ENCODE results near the gene NAA25. TPM values are rescaled to one million over a fixed set of nuclear protein-coding genes. Genes with fewer than 3 reads are reported as not detected.
"Not testable (repeated sequence)": the region's sequence is repeated elsewhere in the genome, so short reads cannot be mapped to it uniquely, and the experiment has no call there.

NAA25 gene
- total and polyA plus RNA-seq, 5 donors from 2014 or later, result 8.0 to 27.9 (median 14.8) TPM

DNA sequence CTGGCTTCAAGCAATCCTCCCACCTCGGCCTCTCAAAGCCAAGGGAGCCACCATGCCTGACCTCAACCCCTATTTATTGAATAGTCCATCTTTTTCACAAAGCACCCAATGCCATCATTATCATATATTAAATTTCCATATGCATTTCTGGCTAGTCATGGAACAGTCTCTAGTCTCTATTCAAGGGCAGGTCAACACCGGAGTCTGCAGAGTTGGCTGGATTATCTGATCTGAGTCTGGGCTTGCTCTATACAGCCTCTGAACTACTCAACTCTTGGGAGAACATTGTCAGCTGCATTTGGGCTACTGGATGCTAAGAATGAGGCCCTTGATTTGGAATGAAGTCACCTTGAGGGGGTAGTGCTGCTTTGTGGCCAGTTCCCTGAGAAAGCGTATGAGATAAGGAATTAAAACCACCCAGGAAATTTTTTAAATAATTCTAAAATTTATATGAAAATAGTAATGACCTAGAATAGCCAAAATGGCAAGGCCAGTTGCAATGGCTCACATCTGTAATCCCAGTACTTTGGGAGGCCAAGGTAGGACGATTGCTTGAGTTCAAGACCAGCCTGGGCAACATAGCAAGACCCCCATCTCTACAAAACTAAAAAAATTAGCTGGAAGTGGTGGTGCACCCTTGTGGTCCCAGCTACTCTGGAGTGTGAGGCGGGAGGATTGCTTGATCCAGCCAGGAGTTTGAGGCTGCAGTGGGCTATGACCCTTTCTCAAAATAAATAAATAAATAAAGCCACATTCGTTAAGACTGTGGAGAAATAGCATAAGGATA lies 6.9 kb upstream of the NAA25 start:
- H3K4me3 Mint-ChIP-seq, result no peak overlapping the region
- no peak overlapping the region for H3K27ac Mint-ChIP-seq
- no peak overlapping the region for H3K27ac ChIP-seq (ENCODE audit: insufficient read depth, low read length, poor library complexity, severe bottlenecking)
- DNase-seq (no peak), ATAC-seq (ENCODE audit: low read depth in 2 of 2) (no peak)
- H3K27me3 ChIP-seq (ENCODE audit: control insufficient read depth, insufficient read depth, low read length), result no peaks in the 10 kb centered on the region
- peaks cover 0 to 10% (median 6%) of the 10 kb centered on the region in 4 donors for H3K4me1 Mint-ChIP-seq
- H3K9me3 ChIP-seq (ENCODE audit: control insufficient read depth in 2 of 2, low read length in 2 of 2), result no peaks in the 10 kb centered on the region
- no peaks in the 10 kb centered on the region for H3K9me3 Mint-ChIP-seq
- no peaks in the 10 kb centered on the region for H3K36me3 Mint-ChIP-seq
- H3K4me3 ChIP-seq (ENCODE audit: low read depth, low read length), result no peak overlapping the region
- H3K4me1 ChIP-seq (ENCODE audit: control insufficient read depth, insufficient read depth, low read length, poor library complexity, severe bottlenecking), result peaks cover 8% of the 10 kb centered on the region
- H3K27me3 Mint-ChIP-seq, result peaks cover 1% of the 10 kb centered on the region
- H3K36me3 ChIP-seq (ENCODE audit: control insufficient read depth, insufficient read depth, low read length), result no peaks in the 10 kb centered on the region

GRCh38 chr12:112112409-112113133 lies 4.0 kb upstream of the NAA25 start:
- DNase-seq (no peak), ATAC-seq (ENCODE audit: low read depth in 2 of 2) (no peak)
- Histone ChIP-seq H3K27me3 (ENCODE audit: control insufficient read depth, insufficient read depth, low read length) (no peaks in the 10 kb centered on the region), H3K36me3 (ENCODE audit: control insufficient read depth, insufficient read depth, low read length) (no peaks in the 10 kb centered on the region), H3K4me1 (ENCODE audit: control insufficient read depth, insufficient read depth, low read length, poor library complexity, severe bottlenecking) (peaks cover 20% of the 10 kb centered on the region), H3K4me3 (ENCODE audit: low read depth, low read length) (no peak overlapping the region), H3K27ac (ENCODE audit: insufficient read depth, low read length, poor library complexity, severe bottlenecking) (no peak overlapping the region), H3K9me3 (ENCODE audit: control insufficient read depth in 2 of 2, low read length in 2 of 2) (no peaks in the 10 kb centered on the region)
- Mint-ChIP-seq H3K27ac (peak overlapping the region in 1 of 3 donors; percentile 43), H3K36me3 (peaks cover 3% of the 10 kb centered on the region), H3K4me3 (peak overlapping the region in 2 of 4 donors; percentile 60 to 65), H3K27me3 (peaks cover 8% of the 10 kb centered on the region), H3K4me1 (peaks cover 2 to 25% (median 17%) of the 10 kb centered on the region in 4 donors), H3K9me3 (no peaks in the 10 kb centered on the region)

DNA sequence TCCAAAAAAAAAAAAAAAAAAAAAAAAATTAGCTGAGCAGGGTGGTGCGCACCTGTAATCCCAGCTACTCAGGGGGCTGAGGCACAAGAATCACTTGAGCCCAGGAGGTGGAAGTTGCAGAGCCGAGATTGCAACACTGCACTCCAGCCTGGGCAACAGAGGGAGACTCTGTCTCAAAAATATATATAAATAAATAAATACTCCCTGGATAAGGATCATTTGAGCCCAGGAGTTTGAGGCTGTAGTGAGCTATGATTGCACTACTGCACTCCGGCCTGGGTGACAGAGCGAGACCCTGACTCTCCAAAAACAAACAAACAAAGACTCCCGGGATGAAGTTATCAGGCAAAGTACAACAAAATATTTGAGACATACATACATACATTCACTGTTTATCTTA lies 3.3 kb upstream of the NAA25 start:
- DNase-seq (no peak), ATAC-seq (ENCODE audit: low read depth in 2 of 2) (no peak)
- Mint-ChIP-seq H3K4me3 (peak overlapping the region in 2 of 4 donors; percentile 58 to 60), H3K27me3 (peaks cover 8% of the 10 kb centered on the region), H3K27ac (no peak overlapping the region), H3K4me1 (peaks cover 8 to 31% (median 22%) of the 10 kb centered on the region in 4 donors), H3K36me3 (peaks cover 3% of the 10 kb centered on the region), H3K9me3 (no peaks in the 10 kb centered on the region)
- no peaks in the 10 kb centered on the region for H3K9me3 ChIP-seq (ENCODE audit: control insufficient read depth in 2 of 2, low read length in 2 of 2)
- no peak overlapping the region for H3K4me3 ChIP-seq (ENCODE audit: low read depth, low read length)
- H3K27ac ChIP-seq (ENCODE audit: insufficient read depth, low read length, poor library complexity, severe bottlenecking), result no peak overlapping the region
- H3K27me3 ChIP-seq (ENCODE audit: control insufficient read depth, insufficient read depth, low read length), result no peaks in the 10 kb centered on the region
- no peaks in the 10 kb centered on the region for H3K36me3 ChIP-seq (ENCODE audit: control insufficient read depth, insufficient read depth, low read length)
- H3K4me1 ChIP-seq (ENCODE audit: control insufficient read depth, insufficient read depth, low read length, poor library complexity, severe bottlenecking), result peaks cover 25% of the 10 kb centered on the region

GRCh38 chr12:112110787-112111662 lies 2.4 kb upstream of the NAA25 start:
- not testable (repeated sequence) for H3K36me3 Mint-ChIP-seq; H3K9me3 Mint-ChIP-seq; H3K9me3 ChIP-seq (ENCODE audit: control insufficient read depth in 2 of 2, low read length in 2 of 2); H3K27me3 ChIP-seq (ENCODE audit: control insufficient read depth, insufficient read depth, low read length); H3K27ac ChIP-seq (ENCODE audit: insufficient read depth, low read length, poor library complexity, severe bottlenecking); ATAC-seq (ENCODE audit: low read depth in 2 of 2); H3K4me3 ChIP-seq (ENCODE audit: low read depth, low read length); H3K27me3 Mint-ChIP-seq; H3K36me3 ChIP-seq (ENCODE audit: control insufficient read depth, insufficient read depth, low read length); DNase-seq
- H3K4me1 ChIP-seq (ENCODE audit: control insufficient read depth, insufficient read depth, low read length, poor library complexity, severe bottlenecking), result peaks cover 24% of the 10 kb centered on the region
- Mint-ChIP-seq H3K4me3 (peak overlapping the region in 1 of 4 donors; percentile 33), H3K4me1 (peaks cover 8 to 34% (median 25%) of the 10 kb centered on the region in 4 donors), H3K27ac (peak overlapping the region in 1 of 3 donors; percentile 44)

GRCh38 chr12:112107306-112108201 lies 1.0 kb downstream of the NAA25 start:
- peaks cover 8 to 68% (median 49%) of the 10 kb centered on the region in 4 donors for H3K4me1 Mint-ChIP-seq
- no peaks in the 10 kb centered on the region for H3K9me3 ChIP-seq (ENCODE audit: control insufficient read depth in 2 of 2, low read length in 2 of 2)
- peak overlapping the region; percentile 97 to 99 (median 98) for H3K4me3 Mint-ChIP-seq
- no peaks in the 10 kb centered on the region for H3K9me3 Mint-ChIP-seq
- DNase-seq (peak in 1 of 3 donors; percentile 21), ATAC-seq (ENCODE audit: low read depth in 2 of 2) (no peak)
- peaks cover 8% of the 10 kb centered on the region for H3K27me3 Mint-ChIP-seq
- peaks cover 33% of the 10 kb centered on the region for H3K4me1 ChIP-seq (ENCODE audit: control insufficient read depth, insufficient read depth, low read length, poor library complexity, severe bottlenecking)
- peak overlapping the region; percentile 84 for H3K4me3 ChIP-seq (ENCODE audit: low read depth, low read length)
- H3K27me3 ChIP-seq (ENCODE audit: control insufficient read depth, insufficient read depth, low read length), result no peaks in the 10 kb centered on the region
- peak overlapping the region; percentile 88 for H3K27ac ChIP-seq (ENCODE audit: insufficient read depth, low read length, poor library complexity, severe bottlenecking)
- H3K36me3 Mint-ChIP-seq, result peaks cover 3% of the 10 kb centered on the region
- peak overlapping the region; percentile 93 to 98 (median 95) for H3K27ac Mint-ChIP-seq
- H3K36me3 ChIP-seq (ENCODE audit: control insufficient read depth, insufficient read depth, low read length), result no peaks in the 10 kb centered on the region

GRCh38 chr12:112105891-112106290 lies 2.7 kb downstream of the NAA25 start:
- Mint-ChIP-seq H3K27ac (peak overlapping the region in 2 of 3 donors; percentile 53 to 98), H3K4me3 (peak overlapping the region; percentile 2 to 99 (median 24)), H3K27me3 (peaks cover 8% of the 10 kb centered on the region)

More at GRCh38 chr12:112105891-112106290, 2.7 kb downstream of the NAA25 start:
- H3K4me1 ChIP-seq (ENCODE audit: control insufficient read depth, insufficient read depth, low read length, poor library complexity, severe bottlenecking), result peaks cover 39% of the 10 kb centered on the region
- H3K36me3 ChIP-seq (ENCODE audit: control insufficient read depth, insufficient read depth, low read length), result peaks cover 4% of the 10 kb centered on the region
- Mint-ChIP-seq H3K9me3 (no peaks in the 10 kb centered on the region), H3K36me3 (peaks cover 7% of the 10 kb centered on the region), H3K4me1 (peaks cover 12 to 77% (median 55%) of the 10 kb centered on the region in 4 donors)
- ATAC-seq (ENCODE audit: low read depth in 2 of 2), result no peak
- DNase-seq, result no peak
- no peak overlapping the region for H3K4me3 ChIP-seq (ENCODE audit: low read depth, low read length)
- H3K9me3 ChIP-seq (ENCODE audit: control insufficient read depth in 2 of 2, low read length in 2 of 2), result no peaks in the 10 kb centered on the region
- no peaks in the 10 kb centered on the region for H3K27me3 ChIP-seq (ENCODE audit: control insufficient read depth, insufficient read depth, low read length)
- H3K27ac ChIP-seq (ENCODE audit: insufficient read depth, low read length, poor library complexity, severe bottlenecking), result no peak overlapping the region

Data from CD4-positive, CD25-positive, alpha-beta regulatory T cell (primary cell).